Measurements from ENCODE around the gene RAB44. TPM values are rescaled to one million over a fixed set of nuclear protein-coding genes. Genes with fewer than 3 reads are reported as not detected.

Gene RAB44
- total and polyA plus RNA-seq, 2 donors from 2014 or later, result 1.5 TPM; not detected in 1

GRCh38 chr6:36674942-36675341 lies 22.7 kb upstream of the RAB44 start:
- Histone ChIP-seq H3K4me1 (ENCODE audit: control insufficient read depth in 2 of 3, insufficient read depth in 2 of 3, low read depth in 1 of 3, low read length in 3 of 3) (peaks cover 4 to 5% (median 4%) of the 10 kb centered on the region in 3 donors), H3K27me3 (ENCODE audit: control insufficient read depth, insufficient read depth, low read length) (no peaks in the 10 kb centered on the region), H3K9ac (ENCODE audit: low read length in 3 of 3) (no peak overlapping the region), H3K36me3 (ENCODE audit: control insufficient read depth in 2 of 3, insufficient read depth in 3 of 3, low read length in 3 of 3) (no peaks in the 10 kb centered on the region), H3K4me3 (ENCODE audit: low read length in 3 of 3) (no peak overlapping the region), H3K9me3 (ENCODE audit: control insufficient read depth in 2 of 3, insufficient read depth in 1 of 3, low read length in 3 of 3) (no peaks in the 10 kb centered on the region), H3K27ac (ENCODE audit: low read depth in 2 of 2, low read length in 2 of 2) (no peak overlapping the region)
- FAIRE-seq (no peak), DNase-seq (no peak)
- TF ChIP-seq CTCF (IDR thresholded peaks at IDR 0.05; ENCODE audit: borderline replicate concordance, extremely low read depth, insufficient read depth), result no peak
- intact Hi-C loops (cut with DNase I), result no loop called here

GRCh38 chr6:36676141-36677058 lies 21.2 kb upstream of the RAB44 start:
- intact Hi-C loops (cut with DNase I), result no loop called here
- FAIRE-seq (no peak), DNase-seq (no peak)
- no peaks in the 10 kb centered on the region for H3K36me3 ChIP-seq (ENCODE audit: control insufficient read depth in 2 of 3, insufficient read depth in 3 of 3, low read length in 3 of 3)
- no peaks in the 10 kb centered on the region for H3K27me3 ChIP-seq (ENCODE audit: control insufficient read depth, insufficient read depth, low read length)
- H3K27ac ChIP-seq (ENCODE audit: low read depth in 2 of 2, low read length in 2 of 2), result peak overlapping the region; percentile 8 to 13
- H3K9me3 ChIP-seq (ENCODE audit: control insufficient read depth in 2 of 3, insufficient read depth in 1 of 3, low read length in 3 of 3), result no peaks in the 10 kb centered on the region
- no peak for TF ChIP-seq CTCF (IDR thresholded peaks at IDR 0.05; ENCODE audit: borderline replicate concordance, extremely low read depth, insufficient read depth)
- H3K9ac ChIP-seq (ENCODE audit: low read length in 3 of 3), result no peak overlapping the region
- peaks cover 4 to 9% (median 8%) of the 10 kb centered on the region in 3 donors for H3K4me1 ChIP-seq (ENCODE audit: control insufficient read depth in 2 of 3, insufficient read depth in 2 of 3, low read depth in 1 of 3, low read length in 3 of 3)
- H3K4me3 ChIP-seq (ENCODE audit: low read length in 3 of 3), result no peak overlapping the region

GRCh38 chr6:36677059-36677749 lies 20.4 kb upstream of the RAB44 start:
- H3K4me1 ChIP-seq (ENCODE audit: control insufficient read depth in 2 of 3, insufficient read depth in 2 of 3, low read depth in 1 of 3, low read length in 3 of 3), result peaks cover 4 to 12% (median 10%) of the 10 kb centered on the region in 3 donors
- intact Hi-C loops (cut with DNase I), result no loop called here
- H3K9ac ChIP-seq (ENCODE audit: low read length in 3 of 3), result no peak overlapping the region
- FAIRE-seq (no peak), DNase-seq (no peak)
- H3K4me3 ChIP-seq (ENCODE audit: low read length in 3 of 3), result no peak overlapping the region
- no peak for TF ChIP-seq CTCF (IDR thresholded peaks at IDR 0.05; ENCODE audit: borderline replicate concordance, extremely low read depth, insufficient read depth)
- no peaks in the 10 kb centered on the region for H3K9me3 ChIP-seq (ENCODE audit: control insufficient read depth in 2 of 3, insufficient read depth in 1 of 3, low read length in 3 of 3)
- H3K27ac ChIP-seq (ENCODE audit: low read depth in 2 of 2, low read length in 2 of 2), result peak overlapping the region; percentile 8 to 46
- no peaks in the 10 kb centered on the region for H3K36me3 ChIP-seq (ENCODE audit: control insufficient read depth in 2 of 3, insufficient read depth in 3 of 3, low read length in 3 of 3)
- H3K27me3 ChIP-seq (ENCODE audit: control insufficient read depth, insufficient read depth, low read length), result no peaks in the 10 kb centered on the region
